IPS-15b (cell line): ENCODE data around the gene PNPLA5.
"Not testable (repeated sequence)": the region's sequence is repeated elsewhere in the genome, so short reads cannot be mapped to it uniquely, and the experiment has no call there.

Experiments used
- H3K27me3 ChIP-seq: one replicate; pipeline ENCODE4 v1.6.1; 2013; ENCODE audit warnings: low read length; ENCODE audit not compliant: control insufficient read depth, insufficient read depth
- H3K36me3 ChIP-seq: one replicate; pipeline ENCODE4 v1.6.1; 2013; ENCODE audit warnings: low read length; ENCODE audit not compliant: control insufficient read depth, insufficient read depth
- H3K4me1 ChIP-seq: one replicate; pipeline ENCODE4 v1.6.1; 2013; ENCODE audit warnings: mild to moderate bottlenecking, low read length; ENCODE audit not compliant: control insufficient read depth, insufficient read depth
- H3K4me3 ChIP-seq: one replicate; pipeline ENCODE4 v1.5.1; 2013; ENCODE audit warnings: low read depth, low read length
- H3K9ac ChIP-seq: one replicate; pipeline ENCODE4 v1.6.1; 2013; ENCODE audit warnings: low read depth, mild to moderate bottlenecking, low read length
- H3K9me3 ChIP-seq: one replicate; pipeline ENCODE4 v1.6.1; 2013; ENCODE audit warnings: mild to moderate bottlenecking, low read length; ENCODE audit not compliant: control insufficient read depth, insufficient read depth

The PNPLA5 gene

GRCh38 chr22:43876866-43877509 lies 14.8 kb downstream of the PNPLA5 start:
- Histone ChIP-seq H3K36me3 (peaks cover 8% of the 10 kb centered on the region), H3K27me3 (no peaks in the 10 kb centered on the region), H3K4me1 (no peaks in the 10 kb centered on the region), H3K9me3 (no peaks in the 10 kb centered on the region), H3K9ac (no peak overlapping the region), H3K4me3 (no peak overlapping the region)

DNA sequence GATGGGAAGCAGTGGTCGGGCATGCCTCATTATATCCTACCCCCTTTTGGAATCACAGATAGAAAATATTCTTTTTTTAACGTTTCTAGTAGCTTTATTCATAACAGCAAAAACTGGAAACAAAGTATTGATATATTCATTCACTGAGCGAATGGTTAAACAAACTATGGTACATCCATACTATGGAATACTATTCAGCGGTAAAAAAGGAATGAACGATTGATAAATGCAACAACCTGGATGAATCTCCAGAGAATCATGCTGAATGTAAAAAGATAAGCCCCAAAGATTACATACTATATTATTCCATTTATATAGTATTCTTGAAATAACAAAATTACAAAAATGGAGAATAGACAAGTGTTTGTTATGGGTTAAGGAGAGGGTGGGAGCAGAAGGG lies 22.0 kb downstream of the PNPLA5 start:
- peaks cover 3% of the 10 kb centered on the region for H3K4me1 ChIP-seq
- no peak overlapping the region for H3K4me3 ChIP-seq
- no peak overlapping the region for H3K9ac ChIP-seq
- H3K36me3 ChIP-seq, result no peaks in the 10 kb centered on the region
- H3K27me3 ChIP-seq, result no peaks in the 10 kb centered on the region
- H3K9me3 ChIP-seq, result no peaks in the 10 kb centered on the region

- not testable (repeated sequence) for H3K4me1 ChIP-seq, H3K4me3 ChIP-seq, H3K9ac ChIP-seq, H3K36me3 ChIP-seq, H3K27me3 ChIP-seq, H3K9me3 ChIP-seq
Observed at GRCh38 chr22:43869001-43869400, 22.8 kb downstream of the PNPLA5 start.

- H3K9ac ChIP-seq, result no peak overlapping the region
Observed at GRCh38 chr22:43867839-43868635, 23.8 kb downstream of the PNPLA5 start.

DNA sequence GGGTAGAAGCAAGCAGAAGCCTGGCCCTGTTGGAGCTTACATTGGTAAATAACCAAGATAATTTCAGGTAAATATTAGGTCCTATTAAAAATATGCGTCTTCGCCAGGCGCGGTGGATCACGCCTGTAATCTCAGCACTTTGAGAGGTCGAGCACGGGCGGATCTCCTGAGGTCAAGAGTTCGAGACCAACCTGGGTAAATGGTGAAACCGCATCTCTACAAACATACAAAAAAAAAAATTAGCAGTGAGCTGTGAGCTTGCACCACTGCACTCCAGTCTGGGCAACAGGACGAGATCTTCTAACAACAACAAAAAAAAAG lies 29.0 kb downstream of the PNPLA5 start:
- H3K27me3 ChIP-seq, result no peaks in the 10 kb centered on the region

More at GRCh38 chr22:43867839-43868635, 23.8 kb downstream of the PNPLA5 start:
- Histone ChIP-seq H3K4me3 (peak overlapping the region; percentile 33), H3K36me3 (no peaks in the 10 kb centered on the region), H3K9me3 (no peaks in the 10 kb centered on the region), H3K27me3 (no peaks in the 10 kb centered on the region), H3K4me1 (peaks cover 3% of the 10 kb centered on the region)

GRCh38 chr22:43862074-43862881 lies 29.5 kb downstream of the PNPLA5 start, which contains the start of gene SULT4A1:
TSS of gene SULT4A1 (minus strand) at chr22:43862513. CDS start at chr22:43862382, 131 bp downstream.
- Histone ChIP-seq H3K4me3 (peak within 1 kb of the TSS; percentile 71), H3K9ac (no peak within 1 kb of the TSS), H3K36me3 (peaks cover 3% of the 10 kb centered on the region), H3K9me3 (no peaks in the 10 kb centered on the region), H3K4me1 (peaks cover 14% of the 10 kb centered on the region), H3K27me3 (no peaks in the 10 kb centered on the region)

More for the DNA sequence above, 29.0 kb downstream of the PNPLA5 start:
- H3K4me1 ChIP-seq, result peaks cover 14% of the 10 kb centered on the region
- peak overlapping the region; percentile 59 for H3K4me3 ChIP-seq
- no peak overlapping the region for H3K9ac ChIP-seq
- no peaks in the 10 kb centered on the region for H3K9me3 ChIP-seq
- H3K36me3 ChIP-seq, result peaks cover 3% of the 10 kb centered on the region

GRCh38 chr22:43861529-43861928 lies 30.3 kb downstream of the PNPLA5 start:
- Histone ChIP-seq H3K36me3 (peaks cover 3% of the 10 kb centered on the region), H3K9ac (no peak overlapping the region), H3K4me3 (peak overlapping the region; percentile 71), H3K4me1 (peaks cover 14% of the 10 kb centered on the region), H3K9me3 (no peaks in the 10 kb centered on the region), H3K27me3 (no peaks in the 10 kb centered on the region)

- Histone ChIP-seq H3K27me3 (no peaks in the 10 kb centered on the region), H3K4me3 (peak overlapping the region; percentile 71), H3K9me3 (no peaks in the 10 kb centered on the region)
Observed at GRCh38 chr22:43860831-43861230, 31.0 kb downstream of the PNPLA5 start.

DNA sequence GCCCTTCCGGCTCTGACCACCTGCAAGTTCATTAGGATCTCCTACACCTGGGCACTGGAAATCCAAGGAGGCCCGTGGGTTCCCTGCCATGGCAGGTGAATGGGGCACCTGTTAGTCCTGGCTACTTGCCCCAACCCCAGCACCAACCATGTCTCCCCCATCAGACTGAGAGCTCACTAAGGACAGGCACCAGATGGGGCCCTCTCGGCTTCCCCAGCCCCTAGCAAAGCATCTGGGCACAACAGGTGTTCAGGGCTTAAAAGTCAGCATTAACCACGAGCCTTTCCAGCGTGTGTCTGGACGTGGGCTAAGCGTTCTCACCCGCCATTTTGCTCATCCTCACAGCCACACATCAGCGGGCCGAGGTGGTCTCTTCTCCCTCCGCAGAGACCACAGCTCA lies 31.7 kb downstream of the PNPLA5 start:
- Histone ChIP-seq H3K4me1 (peaks cover 14% of the 10 kb centered on the region), H3K27me3 (no peaks in the 10 kb centered on the region), H3K4me3 (no peak overlapping the region)

More at GRCh38 chr22:43860831-43861230, 31.0 kb downstream of the PNPLA5 start:
- Histone ChIP-seq H3K36me3 (peaks cover 3% of the 10 kb centered on the region), H3K4me1 (peaks cover 14% of the 10 kb centered on the region), H3K9ac (no peak overlapping the region)

DNA sequence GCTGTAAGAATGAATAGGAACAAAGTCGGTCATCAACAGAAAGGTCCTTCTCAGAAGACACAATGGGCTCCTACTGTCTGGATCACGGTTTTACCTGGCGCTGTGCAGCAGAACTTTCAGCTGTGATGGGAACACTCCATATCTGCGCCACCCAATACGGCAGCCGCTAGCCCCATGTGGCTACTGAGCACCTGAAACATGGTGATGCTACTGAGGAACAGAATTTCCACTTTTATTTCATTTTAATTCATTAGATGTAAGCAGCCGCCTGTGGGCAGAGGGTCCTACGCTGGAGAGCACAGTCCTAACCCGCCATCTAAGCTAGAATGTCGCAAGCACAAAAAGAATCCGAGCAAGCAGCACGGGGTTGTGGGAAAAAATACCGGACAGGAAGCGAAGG lies 32.2 kb downstream of the PNPLA5 start:
- H3K9me3 ChIP-seq, result no peaks in the 10 kb centered on the region
- H3K36me3 ChIP-seq, result peaks cover 6% of the 10 kb centered on the region
- peaks cover 14% of the 10 kb centered on the region for H3K4me1 ChIP-seq
- H3K27me3 ChIP-seq, result no peaks in the 10 kb centered on the region
- no peak overlapping the region for H3K4me3 ChIP-seq
- H3K9ac ChIP-seq, result no peak overlapping the region

More for the DNA sequence above, 31.7 kb downstream of the PNPLA5 start:
- Histone ChIP-seq H3K9me3 (no peaks in the 10 kb centered on the region), H3K9ac (no peak overlapping the region), H3K36me3 (peaks cover 3% of the 10 kb centered on the region)

GRCh38 chr22:43859176-43859575 lies 32.6 kb downstream of the PNPLA5 start:
- no peaks in the 10 kb centered on the region for H3K27me3 ChIP-seq

More at GRCh38 chr22:43859176-43859575, 32.6 kb downstream of the PNPLA5 start:
- Histone ChIP-seq H3K4me3 (no peak overlapping the region), H3K4me1 (peaks cover 14% of the 10 kb centered on the region), H3K9ac (no peak overlapping the region), H3K36me3 (peaks cover 6% of the 10 kb centered on the region), H3K9me3 (no peaks in the 10 kb centered on the region)
